NCI-H345 (cell line): Measurements from ENCODE around the gene ALG2.

Experiments
- DNase-seq: peaks from one replicate; lab custom pipeline; 2025; lab: John Stamatoyannopoulos, UW

Gene ALG2

GRCh38 chr9:99192786-99193465 is 28.8 kb downstream of the ALG2 start:
- no peak for DNase-seq

- no peak for DNase-seq
These were observed 31.0 kb downstream of the ALG2 start for GRCh38 chr9:99190597-99191283.

- no peak for DNase-seq
These were observed 31.7 kb downstream of the ALG2 start for GRCh38 chr9:99189887-99190596.

GRCh38 chr9:99189186-99189585 is 32.6 kb downstream of the ALG2 start:
- DNase-seq = no peak

- DNase-seq = no peak
These were observed 34.4 kb downstream of the ALG2 start for GRCh38 chr9:99187311-99187710.

- no peak for DNase-seq
These were observed 35.8 kb downstream of the ALG2 start for GRCh38 chr9:99185934-99186333.

GRCh38 chr9:99185348-99185632 is 36.5 kb downstream of the ALG2 start:
- no peak for DNase-seq

GRCh38 chr9:99184475-99185347 is 37.0 kb downstream of the ALG2 start:
- DNase-seq = peak; percentile 92

- no peak for DNase-seq
These were observed 37.6 kb downstream of the ALG2 start for GRCh38 chr9:99184110-99184474.

GRCh38 chr9:99183616-99184015 is 38.1 kb downstream of the ALG2 start:
- DNase-seq = no peak

GRCh38 chr9:99182356-99182755 is 39.4 kb downstream of the ALG2 start:
- no peak for DNase-seq

- DNase-seq = no peak
These were observed 40.1 kb downstream of the ALG2 start for GRCh38 chr9:99181621-99182020.

GRCh38 chr9:99181206-99181605 is 40.5 kb downstream of the ALG2 start:
- no peak for DNase-seq

GRCh38 chr9:99180662-99181061 is 41.1 kb downstream of the ALG2 start:
- DNase-seq = no peak

GRCh38 chr9:99180199-99180598 is 41.5 kb downstream of the ALG2 start:
- DNase-seq = no peak

GRCh38 chr9:99178912-99179872 is 42.5 kb downstream of the ALG2 start:
- no peak for DNase-seq

GRCh38 chr9:99177576-99178366 is 44.0 kb downstream of the ALG2 start:
- DNase-seq = no peak

- no peak for DNase-seq
These were observed 45.2 kb downstream of the ALG2 start for GRCh38 chr9:99176527-99177013.

GRCh38 chr9:99173570-99174504 is 47.9 kb downstream of the ALG2 start:
- DNase-seq = peak; percentile 54
